HCT116 (cell line): ENCODE measurements around the gene ENTPD3. TPM values are rescaled to one million over a fixed set of nuclear protein-coding genes. Genes with fewer than 3 reads are reported as not detected.
"Not testable (repeated sequence)": the region's sequence is repeated elsewhere in the genome, so short reads cannot be mapped to it uniquely, and the experiment has no call there.

Experiments used
- ATAC-seq: fragments of 200-7000 bp; cut with Tn5 transposase; 2 replicates; pipeline ENCODE4 v1.9.1; 2020; ENCODE audit warnings: mild to moderate bottlenecking, moderate library complexity
- BruUV-seq: library from RNA; stranded (reverse); fragments of 400-500 nt; replicated peaks from 2 replicates; lab custom pipeline; 2021; lab: Mats Ljungman, UMichigan
- CTCF ChIA-PET: fragments of 300-600 bp; sonication (Branson Sonifier 250); formaldehyde crosslinking; loops from one replicate; lab custom pipeline; 2021; ENCODE audit warnings: antibody characterized with exemption; lab: Charles Lee
- POLR2A ChIA-PET: fragments of 300-600, 350-600 bp; sonication (Branson Sonifier 250); formaldehyde crosslinking; loops from one replicate; lab custom pipeline; 2021; ENCODE audit warnings: antibody characterized with exemption; lab: Charles Lee
- RAD21 ChIA-PET, 2 experiments: fragments of 300-600 bp; sonication (Branson Sonifier 250); formaldehyde crosslinking; loops; one replicate each; lab custom pipeline; 2023; ENCODE audit warnings: low total read pairs in 2 of 2; ENCODE audit not compliant: uncharacterized antibody in 2 of 2, unreplicated experiment in 2 of 2, low non-redundant PET in 1 of 2; lab: Charles Lee
- DNase-seq: peaks from one replicate; pipeline ENCODE4 v3.0.0-alpha.2; 2010; ENCODE audit warnings: low read depth, low spot score
- H2AFZ ChIP-seq: fragments of 200-600 bp; shearing (Covaris generic), sonication (generic); 2 replicates; pipeline ENCODE4 v1.6.1; 2017; ENCODE audit warnings: low read depth, mixed run types, mixed read lengths, antibody characterized with exemption, low read length; ENCODE audit not compliant: poor library complexity, severe bottlenecking
- H3K27ac ChIP-seq: 2 replicates; pipeline ENCODE4 v1.5.1; 2012; ENCODE audit warnings: low read depth, low read length
- H3K27me3 ChIP-seq: fragments of 200-600 bp; sonication (generic); 2 replicates; pipeline ENCODE4 v1.6.1; 2016; ENCODE audit warnings: mixed run types, low read length, mixed read lengths; ENCODE audit not compliant: insufficient read depth
- H3K36me3 ChIP-seq, 2 experiments: fragments of 200-500 bp in 1 of 2; fragments of 200-600 bp in 1 of 2; sonication (Bioruptor generic) in 1 of 2; sonication (generic) in 1 of 2; 2 replicates each; pipeline versions ENCODE4 v1.5.1 to v1.6.1; 2014 to 2016; ENCODE audit warnings: low read length in 2 of 2, inconsistent platforms in 1 of 2, mixed read lengths in 1 of 2, mixed run types in 1 of 2; ENCODE audit not compliant: insufficient read depth in 2 of 2, control insufficient read depth in 1 of 2
- H3K4me1 ChIP-seq, 2 experiments: fragments of 200-600 bp in 1 of 2; sonication (generic) in 1 of 2; 2 replicates each; pipeline versions ENCODE4 v1.5.1 to v1.6.1; 2012 to 2017; ENCODE audit warnings: low read length in 2 of 2, inconsistent platforms in 1 of 2, mild to moderate bottlenecking in 1 of 2, mixed read lengths in 1 of 2, mixed run types in 1 of 2, moderate library complexity in 1 of 2; ENCODE audit not compliant: insufficient read depth in 2 of 2, control insufficient read depth in 1 of 2
- H3K4me2 ChIP-seq: fragments of 200-600 bp; sonication (generic); 2 replicates; pipeline ENCODE4 v1.6.1; 2017; ENCODE audit warnings: mixed run types, low read length, mixed read lengths
- H3K4me3 ChIP-seq, 2 experiments: fragments of 200-600 bp in 1 of 2; sonication (generic) in 1 of 2; replicated peaks in 1 of 2; 2 replicates each; pipeline ENCODE4 v1.5.1; 2011 to 2016; ENCODE audit warnings: low read length in 2 of 2, control low read depth in 1 of 2, low read depth in 1 of 2, mild to moderate bottlenecking in 1 of 2, mixed read lengths in 1 of 2, mixed run types in 1 of 2
- H3K79me2 ChIP-seq: fragments of 200-600 bp; sonication (generic); 2 replicates; pipeline ENCODE4 v1.6.1; 2017; ENCODE audit warnings: mild to moderate bottlenecking, mixed run types, low read length, moderate library complexity, mixed read lengths; ENCODE audit not compliant: insufficient read depth
- H3K9ac ChIP-seq: fragments of 200-600 bp; sonication (generic); 2 replicates; pipeline ENCODE4 v1.6.1; 2016; ENCODE audit warnings: low read length, mixed read lengths
- H3K9me2 ChIP-seq: fragments of 200-600 bp; sonication (generic), shearing (Covaris generic); 2 replicates; pipeline ENCODE4 v1.6.1; 2017; ENCODE audit warnings: mixed run types, mild to moderate bottlenecking, moderate library complexity; ENCODE audit not compliant: insufficient read depth
- H3K9me3 ChIP-seq, 2 experiments: fragments of 200-500 bp in 1 of 2; fragments of 200-600 bp in 1 of 2; sonication (Bioruptor generic) in 1 of 2; sonication (generic) in 1 of 2; 2 replicates each; pipeline ENCODE4 v1.6.1; 2014 to 2017; ENCODE audit warnings: low read length in 2 of 2, mixed read lengths in 2 of 2, inconsistent platforms in 1 of 2, low read depth in 1 of 2, mild to moderate bottlenecking in 1 of 2, mixed run types in 1 of 2, moderate library complexity in 1 of 2; ENCODE audit not compliant: control insufficient read depth in 1 of 2, insufficient read depth in 1 of 2
- H4K20me1 ChIP-seq: fragments of 200-600 bp; sonication (generic), shearing (Covaris generic); 2 replicates; pipeline ENCODE4 v1.6.1; 2017; ENCODE audit warnings: mixed run types, mild to moderate bottlenecking, moderate library complexity; ENCODE audit not compliant: insufficient read depth
- ATF3 ChIP-seq: IDR thresholded peaks from 2 replicates; pipeline ENCODE4 v1.6.1; 2012
- CBX3 ChIP-seq: IDR thresholded peaks from 2 replicates; pipeline ENCODE4 v1.6.1; 2012; ENCODE audit warnings: low read depth
- CEBPB ChIP-seq: IDR thresholded peaks from 2 replicates; pipeline ENCODE4 v1.6.1; 2012; ENCODE audit warnings: low read depth
- CTCF ChIP-seq, 3 experiments: fragments of 200-600 bp in 1 of 3; sonication (generic) in 1 of 3; IDR thresholded peaks in 2 of 3; conservative IDR thresholded peaks in 1 of 3; 2 replicates each; pipeline ENCODE4 v1.5.1; 2012 to 2017; ENCODE audit warnings: low read depth in 2 of 3, low read length in 2 of 3, antibody characterized with exemption in 1 of 3, borderline replicate concordance in 1 of 3, control low read depth in 1 of 3, mild to moderate bottlenecking in 1 of 3, mixed read lengths in 1 of 3, mixed run types in 1 of 3, moderate library complexity in 1 of 3; ENCODE audit not compliant: insufficient read depth in 1 of 3
- EZH2 ChIP-seq: fragments of 200-600 bp; sonication (generic); IDR thresholded peaks from 2 replicates; pipeline ENCODE4 v1.6.1; 2017; ENCODE audit warnings: antibody characterized with exemption, mixed run types
- EZH2phosphoT487 ChIP-seq: fragments of 200-600 bp; IDR thresholded peaks from 2 replicates; pipeline ENCODE4 v1.6.1; 2018; ENCODE audit warnings: antibody characterized with exemption, borderline replicate concordance
- FOSL1 ChIP-seq: IDR thresholded peaks from 2 replicates; pipeline ENCODE4 v1.6.1; 2012; ENCODE audit warnings: low read depth
- JUND ChIP-seq: IDR thresholded peaks from 2 replicates; pipeline ENCODE4 v1.6.1; 2012
- RAD21 ChIP-seq: IDR thresholded peaks from 2 replicates; pipeline ENCODE4 v1.6.1; 2012; ENCODE audit warnings: low read depth, mild to moderate bottlenecking
- REST ChIP-seq: IDR thresholded peaks from 2 replicates; pipeline ENCODE4 v1.6.1; 2012; ENCODE audit warnings: low read depth
- SP1 ChIP-seq: IDR thresholded peaks from 2 replicates; pipeline ENCODE4 v1.6.1; 2012; ENCODE audit warnings: low read depth
- SRF ChIP-seq: IDR thresholded peaks from 2 replicates; pipeline ENCODE4 v1.6.1; 2012; ENCODE audit warnings: low read depth
- YY1 ChIP-seq: IDR thresholded peaks from 2 replicates; pipeline ENCODE4 v1.6.1; 2011; ENCODE audit warnings: low read length, low read depth, moderate library complexity, mild to moderate bottlenecking; ENCODE audit not compliant: insufficient replicate concordance; ENCODE audit errors: extremely low read depth
- ZFX ChIP-seq: fragments of 450-650 bp; IDR thresholded peaks from 2 replicates; pipeline ENCODE4 v1.6.1; 2017
- ZNF274 ChIP-seq: fragments of 200-500 bp; sonication (Bioruptor generic); IDR thresholded peaks from 2 replicates; pipeline ENCODE4 v1.6.1; 2014; ENCODE audit warnings: mild to moderate bottlenecking, low read depth, low read length, inconsistent platforms
- intact Hi-C: fragments of 100-400 bp; cut with micrococcal nuclease; formaldehyde crosslinking; loops from 2 replicates; pipeline ENCODE4 v1.10.0; 2022
- total RNA-seq: library from RNA; stranded (reverse); gene quantifications from one replicate; pipeline ENCODE4 v1.2.1, GENCODE V29; 2021; ENCODE audit not compliant: unreplicated experiment

The ENTPD3 gene
- total RNA-seq, 1 experiment from 2014 or later: not detected

- TF ChIP-seq CBX3 (no peak), JUND (no peak), RAD21 (no peak), ATF3 (no peak), SRF (no peak), ZFX (no peak)
Observed at GRCh38 chr3:40458473-40458872, 71.5 kb downstream of the ENTPD3 start (continued).

- H3K9me2 ChIP-seq, H3K9ac ChIP-seq, H3K27ac ChIP-seq, POLR2A ChIA-PET, ATAC-seq, H2AFZ ChIP-seq, DNase-seq, BruUV-seq, H3K27me3 ChIP-seq, H3K9me3 ChIP-seq, CTCF ChIA-PET, H3K4me2 ChIP-seq, RAD21 ChIA-PET, intact Hi-C loops, H3K4me3 ChIP-seq: not testable (repeated sequence)
- H3K4me1 ChIP-seq: peaks cover 6 to 15% of the 10 kb centered on the region in 2 experiments; a peak in 3 of 4 replicates
- peaks cover 63 to 65% of the 10 kb centered on the region in 2 experiments for H3K36me3 ChIP-seq
- H4K20me1 ChIP-seq: peaks cover 40% of the 10 kb centered on the region; the same call in 1 of the 2 replicates
- H3K79me2 ChIP-seq: peaks cover 84% of the 10 kb centered on the region
Observed at GRCh38 chr3:40460481-40460880, 73.5 kb downstream of the ENTPD3 start.

- DNase-seq: no peak
- intact Hi-C loops: no loop called here
- H4K20me1 ChIP-seq: peaks cover 40% of the 10 kb centered on the region; the same call in 1 of the 2 replicates
- no peaks in the 10 kb centered on the region for H3K9me3 ChIP-seq
- H3K27ac ChIP-seq: no peak overlapping the region
- H3K4me1 ChIP-seq: peaks cover 6 to 12% of the 10 kb centered on the region in 2 experiments; a peak in 3 of 4 replicates
- H3K9me2 ChIP-seq: no peaks in the 10 kb centered on the region
- H3K4me3 ChIP-seq: no peak overlapping the region
- H2AFZ ChIP-seq: no peak overlapping the region
- BruUV-seq: no TSS peak
- ChIA-PET RAD21 (no interaction called here), POLR2A (no interaction called here), CTCF (no interaction called here)
- no peak for ATAC-seq
- H3K36me3 ChIP-seq: peaks cover 63 to 70% of the 10 kb centered on the region in 2 experiments
- no peaks in the 10 kb centered on the region for H3K27me3 ChIP-seq
- H3K4me2 ChIP-seq: no peak overlapping the region
- H3K79me2 ChIP-seq: peaks cover 85% of the 10 kb centered on the region
- no peak overlapping the region for H3K9ac ChIP-seq
- TF ChIP-seq EZH2phosphoT487: no peak
- TF ChIP-seq FOSL1: no peak
- TF ChIP-seq CTCF (IDR thresholded peaks at IDR 0.05 in 2 of 3, conservative IDR thresholded peaks at IDR 0.05 in 1 of 3; ENCODE audit: borderline replicate concordance in 1 of 3, insufficient read depth in 1 of 3, low read depth in 2 of 3, low read length in 2 of 3): no peak
- no peak for TF ChIP-seq REST
- TF ChIP-seq ZNF274: no peak
- no peak for TF ChIP-seq YY1
- no peak for TF ChIP-seq SP1
- TF ChIP-seq CEBPB: no peak
- no peak for TF ChIP-seq EZH2
- no peak for TF ChIP-seq JUND
Observed at GRCh38 chr3:40461161-40461560, 74.2 kb downstream of the ENTPD3 start.
